NCI-H2171 (cell line): Measurements from ENCODE around the gene TWF1.
"Not testable (repeated sequence)": the region's sequence is repeated elsewhere in the genome, so short reads cannot be mapped to it uniquely, and the experiment has no call there.

Experiments
- DNase-seq: peaks from one replicate; lab custom pipeline; 2025; lab: John Stamatoyannopoulos, UW

Gene TWF1

DNA sequence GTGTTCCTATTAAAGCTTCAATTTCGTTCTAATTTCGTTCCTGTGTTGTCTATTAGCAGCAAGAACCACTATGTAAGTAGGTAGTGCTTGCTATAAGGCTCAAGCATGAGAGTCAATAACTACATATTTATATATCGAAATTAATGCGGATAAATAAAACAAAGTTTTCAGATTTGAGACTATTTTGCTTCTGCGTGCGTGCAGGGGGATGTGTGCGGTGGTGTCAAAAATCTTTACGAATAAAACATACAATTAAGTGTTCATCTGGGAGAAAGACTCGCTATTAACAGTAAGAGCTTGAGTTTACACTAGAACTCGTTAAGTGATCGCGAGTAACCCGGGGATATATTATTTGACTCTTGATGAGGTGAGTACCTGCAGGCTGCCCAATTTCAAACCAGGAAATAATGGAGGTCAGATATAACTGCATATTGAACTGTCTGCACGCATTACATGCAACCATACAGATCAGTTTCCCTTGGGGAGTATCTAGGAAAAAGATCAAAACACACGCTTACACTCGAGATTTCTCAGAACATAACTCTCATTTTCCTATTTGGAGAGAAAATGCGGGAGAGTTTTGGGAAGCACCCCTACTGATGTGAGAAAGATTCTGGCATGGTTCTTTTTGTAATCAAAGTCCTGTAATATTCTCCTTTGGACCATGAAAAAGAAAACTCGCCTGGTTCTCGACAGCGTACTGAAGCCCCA, 813 bp downstream of the TWF1 start:
- no peak for DNase-seq

DNA sequence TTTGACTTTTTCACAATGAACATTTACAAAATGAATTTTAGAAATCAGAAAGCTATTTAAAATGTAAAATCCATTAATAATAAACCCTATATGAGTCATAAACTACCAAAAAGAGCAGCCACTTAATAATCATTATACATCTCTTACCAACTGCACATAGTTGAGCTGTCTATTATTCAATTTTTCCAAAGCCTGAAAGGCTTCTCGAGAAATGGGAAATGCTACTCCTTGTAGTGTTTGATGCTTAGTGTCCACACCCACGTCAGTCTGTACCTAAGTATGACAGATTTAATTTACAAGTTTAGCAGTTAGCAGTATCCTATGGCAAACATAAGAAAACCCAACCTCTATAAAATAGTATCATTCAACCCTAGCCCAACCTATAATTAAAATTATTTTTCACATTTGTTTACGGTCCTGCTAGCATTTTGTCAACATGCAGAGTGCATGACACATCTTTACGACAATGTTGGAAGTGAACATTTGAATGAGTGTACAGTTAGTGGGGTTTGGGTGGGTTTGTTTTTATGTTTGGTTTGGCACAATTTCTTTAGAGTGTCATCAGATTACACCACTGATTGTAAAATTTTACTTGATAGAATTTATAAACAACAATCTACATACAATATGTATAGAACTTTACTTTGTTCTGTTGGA, 8.4 kb downstream of the TWF1 start:
- DNase-seq = no peak

DNA sequence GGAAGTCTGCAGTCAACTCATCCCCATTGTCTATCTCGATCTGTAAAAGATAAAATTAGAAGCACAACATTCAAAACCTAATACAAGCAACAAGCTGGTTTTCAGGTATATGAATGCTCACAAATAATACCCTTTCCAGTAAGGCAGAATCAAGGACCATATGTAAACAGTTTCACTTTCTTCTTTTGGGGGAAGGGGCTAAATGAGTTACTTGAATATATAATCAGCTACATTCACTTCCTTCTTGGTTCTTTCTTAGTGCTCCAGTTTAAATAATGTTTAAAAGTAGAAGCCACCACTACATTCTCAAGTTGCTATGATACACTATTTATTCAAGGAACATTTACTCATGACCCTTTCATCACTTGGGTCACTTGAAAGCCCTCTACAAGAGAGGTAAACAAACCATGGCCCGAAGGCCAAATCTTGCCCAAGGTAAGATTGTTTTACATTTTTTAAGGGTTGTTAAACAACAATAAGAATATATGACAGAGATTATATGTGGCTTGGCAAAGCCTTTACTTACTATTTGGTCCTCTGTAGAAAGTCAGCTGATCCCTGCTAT, 10.3 kb downstream of the TWF1 start:
- no peak for DNase-seq

DNA sequence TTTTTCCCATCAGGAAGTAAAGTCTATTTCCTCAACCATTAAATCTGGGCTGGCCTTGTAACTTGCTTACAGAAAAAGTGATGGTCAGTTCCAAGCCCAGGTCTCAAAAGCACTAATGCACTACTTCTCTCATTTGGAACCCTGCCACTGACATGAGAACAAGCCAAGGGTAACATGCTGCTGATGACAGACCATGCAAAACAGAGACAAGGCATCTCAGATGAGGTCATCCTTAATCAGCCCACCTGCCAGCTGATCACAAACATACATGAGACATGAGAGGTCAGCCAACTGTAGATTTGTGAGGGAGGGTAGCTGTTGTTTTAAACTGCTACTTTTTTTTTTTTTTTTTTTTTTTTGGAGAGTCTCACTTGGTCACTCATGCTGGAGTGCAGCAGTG, 16.2 kb downstream of the TWF1 start:
- DNase-seq = no peak

DNA sequence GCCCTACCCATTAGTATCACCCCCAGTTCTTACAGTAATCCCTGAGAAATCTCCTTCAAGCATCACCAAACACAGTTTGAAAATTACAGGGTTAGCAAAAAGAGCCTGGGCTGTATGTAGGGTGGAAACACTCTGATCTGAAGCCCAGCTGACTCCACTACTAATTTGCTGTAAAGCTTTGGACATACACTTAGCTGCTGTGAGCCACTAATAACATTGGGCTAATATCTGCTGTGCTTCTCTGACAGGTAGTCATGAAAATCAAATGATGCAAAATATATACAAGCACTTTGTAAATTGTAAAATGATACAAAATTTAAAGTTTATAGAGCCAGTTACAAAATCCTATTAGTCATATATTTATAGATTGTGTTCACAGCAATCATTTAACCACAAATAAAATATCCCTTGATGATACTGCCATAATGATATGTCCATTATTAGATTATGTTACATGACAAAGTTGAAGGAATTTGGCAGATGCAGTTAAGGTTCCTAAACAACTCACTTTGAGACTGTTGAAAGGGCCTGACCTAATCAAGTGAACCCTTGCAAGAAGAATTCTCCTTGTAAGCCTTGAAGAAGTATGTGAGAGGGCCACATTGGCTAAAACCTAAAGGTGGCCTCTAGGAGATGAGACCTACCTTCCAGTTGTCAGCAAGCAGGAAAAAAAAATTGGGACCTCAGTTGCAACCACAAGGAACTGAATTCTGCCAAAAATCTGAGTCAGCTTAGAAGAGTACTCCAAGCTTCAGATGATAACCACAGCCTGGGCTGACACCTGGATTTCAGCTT, 19.0 kb downstream of the TWF1 start:
- DNase-seq = no peak

DNA sequence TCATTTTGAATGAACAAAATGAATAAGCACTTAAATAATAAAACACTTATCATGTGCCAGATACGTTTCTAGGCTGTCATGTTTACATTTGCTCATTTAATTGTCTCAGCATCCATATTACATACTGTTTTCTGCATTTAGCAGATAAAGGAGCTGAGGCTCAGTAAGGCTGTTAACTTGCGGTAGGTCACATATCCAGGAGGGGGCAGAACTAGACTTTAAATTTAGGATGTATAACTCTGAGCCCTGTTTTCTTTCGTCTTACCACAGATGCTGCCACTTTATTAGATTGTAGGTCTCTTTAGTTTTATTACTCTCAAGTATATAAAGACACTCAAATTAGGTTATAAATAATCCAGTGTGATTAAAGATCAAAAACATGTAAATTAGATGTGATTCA, 29.6 kb downstream of the TWF1 start:
- DNase-seq = no peak

DNA sequence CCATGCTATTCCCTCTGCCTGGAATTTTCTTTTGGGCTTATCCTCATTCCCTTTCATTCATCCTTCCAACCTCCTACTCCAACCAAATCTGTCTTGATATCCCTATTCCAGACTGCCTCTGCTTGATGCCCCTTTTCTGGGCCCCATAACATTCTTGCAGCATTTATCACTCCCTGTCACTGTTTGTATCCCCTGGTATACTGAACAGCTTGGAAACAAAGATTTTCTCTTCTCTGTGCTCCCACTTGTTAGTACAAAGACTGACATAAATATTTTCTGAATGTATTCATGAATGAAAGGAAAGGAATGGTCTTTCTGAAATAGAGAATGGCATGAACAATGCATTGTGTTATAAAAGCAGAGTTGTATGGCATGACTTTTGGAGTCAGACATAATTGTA, 39.8 kb downstream of the TWF1 start:
- no peak for DNase-seq

DNA sequence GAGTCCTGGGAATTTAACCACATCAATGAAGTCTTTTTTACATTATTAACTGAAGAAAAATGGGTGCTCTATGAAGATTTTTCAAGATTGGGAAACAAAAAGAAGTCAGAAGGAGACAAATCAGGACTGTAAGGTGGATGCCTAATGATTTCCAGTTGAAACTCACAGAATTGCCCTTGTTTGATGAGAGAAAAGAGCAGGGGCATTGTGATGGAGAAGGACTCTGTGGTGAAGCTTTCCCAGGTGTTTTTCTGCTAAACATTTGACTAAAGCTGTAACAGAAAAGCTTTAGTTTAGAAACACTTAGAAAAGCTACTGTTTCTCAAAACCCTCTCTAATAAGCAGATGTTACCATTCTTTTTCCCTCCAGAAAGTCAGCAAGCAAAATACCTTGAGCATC, 41.6 kb downstream of the TWF1 start:
- no peak for DNase-seq

DNA sequence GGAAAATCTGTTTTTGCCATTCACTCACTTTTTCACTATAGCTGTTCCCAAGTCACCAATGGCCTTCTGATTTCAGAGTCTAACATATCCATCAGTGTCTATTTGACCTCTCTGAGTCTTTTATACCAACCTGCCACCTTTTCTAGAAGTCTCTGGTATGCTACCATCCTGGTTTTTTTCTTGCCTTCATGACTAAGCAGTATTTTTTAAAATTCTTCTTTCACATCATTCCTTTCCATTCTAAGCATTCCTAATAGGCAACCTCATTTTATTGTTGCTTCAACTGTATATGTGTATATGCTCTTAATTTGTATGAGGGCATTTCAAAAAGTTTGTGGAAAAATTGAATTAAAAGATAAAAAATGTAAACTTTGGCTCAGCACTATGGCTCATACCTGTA, 42.3 kb downstream of the TWF1 start:
- DNase-seq = no peak

DNA sequence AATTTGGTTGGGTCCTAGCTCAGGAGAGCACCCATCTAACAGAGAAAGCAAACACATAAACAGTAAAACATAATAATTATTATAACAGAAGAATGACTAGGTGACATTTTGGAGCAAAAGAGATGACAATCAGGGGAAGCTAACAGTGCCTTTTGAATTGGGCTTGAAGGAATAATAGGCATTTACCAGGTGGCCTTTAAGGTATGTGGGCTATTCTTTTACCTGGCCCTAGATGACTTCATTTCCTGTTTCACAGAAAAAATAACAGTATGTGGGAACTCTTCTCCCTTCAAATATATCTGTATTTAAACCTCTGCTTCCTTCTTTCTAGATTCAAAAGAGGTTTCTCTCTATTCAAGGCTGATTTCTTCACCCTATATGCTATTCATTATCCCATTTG, 43.5 kb downstream of the TWF1 start:
- no peak for DNase-seq

DNA sequence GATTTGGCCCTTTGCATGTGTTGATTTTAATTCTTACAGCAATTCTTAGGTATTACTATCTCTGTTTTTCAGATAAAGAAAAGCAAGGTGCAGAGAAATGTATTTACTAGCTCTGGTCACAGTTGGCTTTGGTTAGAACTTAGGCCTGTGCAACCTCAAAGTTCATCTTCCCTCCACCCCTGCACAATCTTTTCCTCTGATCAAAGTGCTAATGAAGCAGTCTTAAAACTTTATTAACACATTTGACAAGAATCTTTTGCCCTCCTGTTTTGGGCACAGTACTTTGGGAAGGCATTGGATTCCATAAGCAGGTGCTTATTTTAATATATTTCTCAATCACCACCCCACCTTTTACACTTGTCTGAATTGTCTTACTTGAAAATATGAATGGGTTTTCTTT, 44.6 kb downstream of the TWF1 start:
- DNase-seq = no peak

DNA sequence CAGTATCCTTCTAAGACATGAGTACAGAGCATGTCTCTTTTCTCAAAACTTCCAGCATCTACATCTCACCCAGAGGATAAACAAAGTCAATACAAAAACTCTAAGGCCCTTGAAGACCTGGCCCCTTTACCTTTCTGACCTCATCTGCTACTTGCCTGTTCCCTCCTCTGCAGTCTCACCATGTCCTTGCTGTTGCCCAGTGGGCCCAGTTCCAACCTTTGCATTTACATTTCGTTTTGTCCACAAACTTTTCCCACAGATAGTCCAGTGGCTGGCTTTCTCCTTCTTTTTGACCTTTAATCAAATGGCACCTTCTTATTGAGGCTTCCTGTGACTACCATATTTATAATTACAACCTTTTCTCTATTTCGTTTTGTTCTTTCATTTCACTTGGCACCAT, 45.7 kb downstream of the TWF1 start:
- no peak for DNase-seq

DNA sequence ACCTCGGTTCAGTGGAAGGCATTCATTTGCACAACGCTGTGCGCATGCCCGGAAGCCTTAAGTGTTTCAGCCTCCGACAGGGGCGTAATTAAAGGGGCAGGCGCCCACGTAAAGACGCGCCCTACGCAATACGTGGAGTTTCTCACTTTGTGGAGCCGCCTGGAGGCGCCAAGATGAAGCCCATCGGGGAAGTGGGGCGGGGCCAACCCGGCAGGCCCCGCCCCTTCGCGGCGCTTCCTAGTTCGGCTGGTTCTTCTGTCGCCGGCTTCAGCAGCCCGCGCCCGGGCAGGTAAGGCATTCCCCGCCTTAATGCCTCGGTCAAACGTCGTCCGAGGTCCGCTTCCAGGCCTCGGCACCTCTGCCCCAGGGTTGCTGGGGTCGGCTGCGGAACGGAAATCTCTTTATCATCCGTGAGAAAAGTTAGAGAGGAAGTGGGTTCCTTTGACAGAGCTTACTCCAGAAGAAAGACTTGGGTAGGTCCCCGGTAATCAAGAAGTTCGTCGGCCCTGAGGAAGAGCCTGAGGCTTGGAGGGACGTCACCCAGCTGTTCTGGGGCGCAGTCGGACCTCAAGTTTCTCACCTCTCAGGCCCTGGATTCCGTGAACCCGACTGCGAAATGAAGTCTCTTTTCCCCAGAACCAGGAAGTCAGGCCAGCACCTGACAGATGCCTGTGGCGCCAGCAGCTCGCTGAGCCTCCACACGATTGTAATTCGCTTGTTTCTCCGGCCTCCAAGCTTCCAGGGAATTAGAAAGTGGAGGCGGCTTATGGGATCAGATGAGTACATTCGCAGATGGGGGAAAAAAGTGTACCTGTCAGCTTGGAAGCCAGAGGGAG, 47.2 kb downstream of the TWF1 start, which contains the start of the genes IRAK4 and PUS7L:
TSS of gene IRAK4 (plus strand) at position 224 of the 836 bp plus-strand sequence. CDS start 9,161 bp downstream, outside the sequence.
TSS of gene PUS7L (minus strand) at position 63 of the 836 bp plus-strand sequence. CDS start 3,545 bp downstream, outside the sequence.
- DNase-seq = no peak

DNA sequence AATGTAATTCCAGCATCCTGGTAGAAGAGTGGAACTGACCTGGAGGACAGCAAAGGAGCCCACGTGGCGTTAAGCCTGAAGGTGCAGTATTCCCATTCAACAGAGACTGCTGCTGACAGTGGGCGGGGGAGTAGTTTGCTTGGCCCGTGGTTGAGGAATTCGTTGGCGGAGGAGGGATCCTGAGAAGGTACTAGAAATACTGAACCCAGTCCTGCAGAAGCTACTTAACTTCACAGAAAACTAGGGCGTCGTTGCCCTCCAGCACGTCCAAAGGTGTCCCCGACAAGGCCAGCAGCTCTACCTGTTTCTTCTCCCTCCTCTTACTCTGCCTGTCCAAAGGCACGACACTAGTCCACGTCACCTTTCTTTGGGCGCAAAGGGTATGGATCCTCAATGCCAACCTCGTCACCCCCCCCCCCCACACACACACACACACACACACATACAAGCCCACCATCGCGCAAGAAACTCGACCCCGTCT, 47.8 kb downstream of the TWF1 start:
- DNase-seq = no peak

DNA sequence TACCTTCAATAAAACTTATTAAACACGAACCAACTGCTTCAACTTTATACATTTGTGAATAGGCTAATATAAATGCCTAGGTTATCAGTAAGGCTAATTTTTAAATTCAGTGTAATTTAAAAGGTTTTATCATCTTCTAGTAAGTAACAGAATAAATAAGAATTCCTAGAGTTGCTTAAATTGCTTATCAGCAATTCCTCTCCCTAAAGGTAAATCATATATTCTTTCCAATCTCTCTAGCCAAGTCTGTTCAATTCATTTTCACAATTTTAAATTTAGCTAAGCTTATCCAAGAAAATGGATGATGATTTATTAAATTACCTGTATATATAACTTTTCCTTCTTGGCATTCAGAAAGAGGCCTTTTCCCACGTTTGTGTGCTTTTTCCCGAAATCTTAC, 52.1 kb downstream of the TWF1 start:
- DNase-seq = no peak

DNA sequence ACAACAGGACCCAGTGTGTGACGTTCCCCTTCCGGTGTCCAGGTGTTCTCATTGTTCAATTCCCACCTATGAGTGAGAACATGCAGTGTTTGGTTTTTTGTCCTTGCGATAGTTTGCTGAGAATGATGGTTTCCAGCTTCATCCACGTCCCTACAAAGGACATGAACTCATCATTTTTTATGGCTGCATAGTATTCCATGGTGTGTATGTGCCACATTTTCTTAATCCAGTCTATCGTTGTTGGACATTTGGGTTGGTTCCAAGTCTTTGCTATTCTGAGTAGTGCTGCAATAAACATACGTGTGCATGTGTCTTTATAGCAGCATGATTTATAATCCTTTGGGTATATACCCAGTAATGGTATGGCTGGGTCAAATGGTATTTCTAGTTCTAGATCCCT, 54.8 kb downstream of the TWF1 start:
- not testable (repeated sequence) for DNase-seq

DNA sequence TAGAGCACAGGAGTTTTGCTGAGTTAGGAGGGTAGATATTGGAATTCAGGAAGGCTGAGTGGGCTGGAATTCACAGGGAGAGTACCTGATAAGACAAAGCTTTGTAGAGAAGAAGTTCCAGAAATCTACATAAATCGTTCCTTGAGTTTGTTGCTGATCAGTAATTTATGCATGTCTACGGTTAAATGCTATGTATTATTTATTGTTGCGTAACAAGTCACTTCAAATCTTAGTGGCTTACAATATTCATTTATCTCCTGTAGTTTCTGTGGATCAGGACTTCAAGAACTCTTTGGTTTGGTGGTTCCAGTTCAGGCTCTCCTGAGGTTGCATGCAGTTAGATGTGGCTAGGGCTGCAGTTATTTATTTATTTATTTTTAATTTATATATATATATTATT, 55.3 kb downstream of the TWF1 start:
- DNase-seq = no peak

DNA sequence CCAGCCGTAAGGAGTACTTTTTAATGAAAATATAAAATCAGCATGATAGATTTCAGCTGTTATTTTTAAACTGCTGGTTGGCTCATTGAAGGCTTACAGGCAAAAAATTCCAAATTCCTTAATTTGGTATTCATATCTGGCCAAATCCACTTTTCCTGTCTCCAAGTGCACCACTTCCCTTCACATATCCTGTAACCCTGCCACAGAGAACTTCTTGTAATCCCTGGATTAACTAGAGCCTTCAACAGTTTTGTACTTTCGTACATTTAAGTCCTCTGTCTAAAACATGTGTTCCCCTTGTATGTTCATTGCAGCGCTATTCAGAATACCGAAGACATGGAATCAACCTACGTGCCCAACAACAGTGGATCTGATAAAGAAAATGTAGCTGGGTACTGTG, 57.1 kb downstream of the TWF1 start:
- DNase-seq = no peak

DNA sequence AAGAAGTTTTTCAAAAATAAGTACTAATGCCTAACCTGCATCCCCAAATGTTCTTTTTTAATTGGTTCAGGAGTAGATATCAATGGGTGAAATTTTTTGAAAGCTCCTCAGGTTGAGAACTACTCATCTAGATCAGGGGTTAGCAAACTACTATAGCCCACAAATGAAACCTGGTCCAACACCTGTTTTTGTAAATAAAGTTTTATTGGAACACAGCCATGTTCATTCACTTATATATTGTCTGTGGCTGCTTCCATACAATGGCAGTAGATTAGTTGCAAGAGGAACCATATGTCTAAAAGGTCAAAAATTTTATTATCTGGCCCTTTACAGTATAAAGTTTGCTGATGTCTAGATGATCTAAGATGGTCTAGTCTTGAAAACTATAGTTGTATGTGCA, 61.3 kb downstream of the TWF1 start:
- DNase-seq = no peak
